Fibroblast of the aortic adventitia (primary cell): ENCODE results near the gene GIPC3. TPM values are rescaled to one million over a fixed set of nuclear protein-coding genes. Genes with fewer than 3 reads are reported as not detected.

ENCODE experiments used
- DNase-seq: peaks from one replicate; pipeline ENCODE4 v3.0.0-alpha.2; 2010; ENCODE audit warnings: low read depth
- H3K4me3 ChIP-seq: 2 replicates; pipeline ENCODE4 v1.5.1; 2011; ENCODE audit warnings: low read depth, mild to moderate bottlenecking, control low read depth, low read length, moderate library complexity
- total RNA-seq: library from RNA; depleted of rRNA; stranded (reverse); fragments of >200 nt; gene quantifications from 2 replicates; pipeline ENCODE4 v1.2.3, GENCODE V29; 2012; ENCODE audit warnings: low replicate concordance
- TF ChIP-seq, protein P1 (sequence below): IDR thresholded peaks from 2 replicates; pipeline ENCODE4 v1.5.1; 2011; ENCODE audit warnings: mild to moderate bottlenecking, low read length, control low read depth, inconsistent platforms; ENCODE audit not compliant: insufficient read depth

GIPC3 gene
- total RNA-seq, 1 donor = under 0.01 TPM

DNA sequence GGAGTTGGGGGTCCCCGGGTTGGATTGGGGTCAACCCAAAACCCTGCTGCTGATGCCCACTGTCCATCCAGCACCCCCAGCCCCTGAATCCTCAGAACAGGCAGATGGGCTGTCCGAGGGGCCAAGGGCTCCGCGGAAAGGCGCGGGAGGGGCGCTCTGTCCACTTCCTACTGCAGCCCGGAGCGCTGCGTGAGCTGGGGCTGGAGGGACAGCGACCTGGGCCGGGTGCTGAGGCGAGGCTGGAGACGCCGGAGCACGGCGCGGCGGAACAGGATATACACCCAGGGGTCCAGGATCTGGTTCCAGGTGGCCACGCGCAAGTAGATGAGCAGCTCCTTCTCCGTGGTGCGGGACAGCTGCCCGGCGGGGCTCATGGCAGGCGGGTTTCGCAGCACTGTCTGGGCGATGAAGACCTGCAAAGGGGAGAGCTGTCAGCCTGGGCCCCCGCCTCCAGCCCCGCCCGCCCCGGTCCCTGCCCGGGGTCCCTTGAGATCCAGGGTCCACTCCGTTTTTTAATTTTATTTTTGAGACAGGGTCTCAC is 10.3 kb downstream of the GIPC3 start:
- H3K4me3 ChIP-seq = no peak overlapping the region
- TF ChIP-seq, protein P1, sequence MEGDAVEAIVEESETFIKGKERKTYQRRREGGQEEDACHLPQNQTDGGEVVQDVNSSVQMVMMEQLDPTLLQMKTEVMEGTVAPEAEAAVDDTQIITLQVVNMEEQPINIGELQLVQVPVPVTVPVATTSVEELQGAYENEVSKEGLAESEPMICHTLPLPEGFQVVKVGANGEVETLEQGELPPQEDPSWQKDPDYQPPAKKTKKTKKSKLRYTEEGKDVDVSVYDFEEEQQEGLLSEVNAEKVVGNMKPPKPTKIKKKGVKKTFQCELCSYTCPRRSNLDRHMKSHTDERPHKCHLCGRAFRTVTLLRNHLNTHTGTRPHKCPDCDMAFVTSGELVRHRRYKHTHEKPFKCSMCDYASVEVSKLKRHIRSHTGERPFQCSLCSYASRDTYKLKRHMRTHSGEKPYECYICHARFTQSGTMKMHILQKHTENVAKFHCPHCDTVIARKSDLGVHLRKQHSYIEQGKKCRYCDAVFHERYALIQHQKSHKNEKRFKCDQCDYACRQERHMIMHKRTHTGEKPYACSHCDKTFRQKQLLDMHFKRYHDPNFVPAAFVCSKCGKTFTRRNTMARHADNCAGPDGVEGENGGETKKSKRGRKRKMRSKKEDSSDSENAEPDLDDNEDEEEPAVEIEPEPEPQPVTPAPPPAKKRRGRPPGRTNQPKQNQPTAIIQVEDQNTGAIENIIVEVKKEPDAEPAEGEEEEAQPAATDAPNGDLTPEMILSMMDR = no peak
- no peak for DNase-seq

- TF ChIP-seq, protein P1 = peak; percentile 23
- no peak for DNase-seq
- H3K4me3 ChIP-seq = no peak overlapping the region
These were observed 14.5 kb downstream of the GIPC3 start for GRCh38 chr19:3599776-3600187.

- TF ChIP-seq, protein P1 = no peak
- no peak overlapping the region for H3K4me3 ChIP-seq
- DNase-seq = no peak
These were observed 15.7 kb downstream of the GIPC3 start for GRCh38 chr19:3601021-3601420.

- TF ChIP-seq, protein P1 = no peak
- no peak for DNase-seq
- no peak overlapping the region for H3K4me3 ChIP-seq
These were observed 18.0 kb downstream of the GIPC3 start for GRCh38 chr19:3603121-3603811.

DNA sequence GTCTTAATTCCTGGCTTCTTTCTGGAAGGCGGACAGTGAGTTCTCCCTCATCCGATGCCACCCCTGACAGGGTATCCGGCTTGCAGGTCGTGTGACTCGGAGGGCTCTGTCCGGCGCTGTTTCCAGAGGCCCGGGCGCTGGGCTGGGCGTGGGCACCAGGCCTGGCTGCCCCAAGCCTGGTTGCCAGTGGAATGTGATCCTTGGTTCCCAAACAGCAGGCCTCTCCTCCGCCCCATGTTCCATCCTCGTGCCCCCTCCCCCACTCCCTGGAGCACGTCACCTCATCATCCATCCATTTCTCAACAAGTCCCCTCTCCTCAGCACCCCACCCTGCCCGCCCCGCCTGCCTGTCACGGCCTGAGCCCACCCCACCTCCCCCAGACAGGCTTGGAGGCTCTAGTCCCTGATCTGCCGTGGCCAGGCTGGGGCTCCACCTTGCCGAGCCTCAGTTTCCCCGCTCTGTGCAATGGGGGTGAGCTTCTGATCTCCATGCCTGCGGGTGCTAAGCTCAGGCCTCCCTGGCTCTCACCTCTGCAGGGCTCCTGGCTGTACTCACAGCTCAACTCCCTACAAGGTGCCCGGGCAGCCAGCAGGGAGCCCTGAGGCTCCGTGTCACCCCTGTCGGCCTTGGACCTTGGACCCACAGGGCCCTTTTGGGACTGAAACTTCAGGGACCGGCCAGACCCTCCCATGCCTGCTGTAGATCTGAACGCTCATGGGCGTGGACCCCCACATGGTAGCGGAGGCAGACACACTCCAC is 19.1 kb downstream of the GIPC3 start:
- TF ChIP-seq, protein P1 = no peak
- no peak overlapping the region for H3K4me3 ChIP-seq
- no peak for DNase-seq

GRCh38 chr19:3604987-3605343 is 19.7 kb downstream of the GIPC3 start:
- H3K4me3 ChIP-seq = no peak overlapping the region

More at GRCh38 chr19:3604987-3605343, 19.7 kb downstream of the GIPC3 start:
- no peak for DNase-seq
- TF ChIP-seq, protein P1 = no peak
